ENCODE data around the gene HMGN1.

GRCh38 chr21:39319814-39320332 is 29.0 kb downstream of the HMGN1 start:
- no peak for TF ChIP-seq YY1 (IDR thresholded peaks at IDR 0.05; ENCODE audit: low read depth)
- TF ChIP-seq TAF1 (IDR thresholded peaks at IDR 0.05; ENCODE audit: low read depth), result no peak
- TF ChIP-seq RAD21 (IDR thresholded peaks at IDR 0.05; ENCODE audit: low read depth), result no peak
- no peak for TF ChIP-seq USF1 (IDR thresholded peaks at IDR 0.05)
- TF ChIP-seq EP300 (IDR thresholded peaks at IDR 0.05; ENCODE audit: borderline replicate concordance), result no peak
- TF ChIP-seq REST (IDR thresholded peaks at IDR 0.05; ENCODE audit: low read depth), result no peak
- TF ChIP-seq CEBPB (IDR thresholded peaks at IDR 0.05), result no peak
- TF ChIP-seq FOXM1 (IDR thresholded peaks at IDR 0.05; ENCODE audit: borderline replicate concordance, low read depth), result no peak
- no peak for TF ChIP-seq MAX (IDR thresholded peaks at IDR 0.05)
- TF ChIP-seq TEAD4 (IDR thresholded peaks at IDR 0.05), result no peak
- TF ChIP-seq TCF12 (IDR thresholded peaks at IDR 0.05; ENCODE audit: low read depth), result no peak
- TF ChIP-seq EGR1 (IDR thresholded peaks at IDR 0.05), result no peak
- TF ChIP-seq NFIC (IDR thresholded peaks at IDR 0.05), result no peak
- no peak for TF ChIP-seq CREB1 (IDR thresholded peaks at IDR 0.05; ENCODE audit: low read depth)

Data from Ishikawa (cell line).